ENCODE measurements around the gene AP2B1.

- TF ChIP-seq RAD21 (IDR thresholded peaks at IDR 0.05; ENCODE audit: low read depth) = no peak
- TF ChIP-seq CEBPB (IDR thresholded peaks at IDR 0.05) = no peak
- no peak for TF ChIP-seq TAF1 (IDR thresholded peaks at IDR 0.05; ENCODE audit: low read depth)
- TF ChIP-seq FOXM1 (IDR thresholded peaks at IDR 0.05; ENCODE audit: borderline replicate concordance, low read depth) = no peak
- no peak for TF ChIP-seq YY1 (IDR thresholded peaks at IDR 0.05; ENCODE audit: low read depth)
- TF ChIP-seq NFIC (IDR thresholded peaks at IDR 0.05) = no peak
- no peak for TF ChIP-seq MAX (IDR thresholded peaks at IDR 0.05)
- no peak for TF ChIP-seq CREB1 (IDR thresholded peaks at IDR 0.05; ENCODE audit: low read depth)
- no peak for TF ChIP-seq EP300 (IDR thresholded peaks at IDR 0.05; ENCODE audit: borderline replicate concordance)
- TF ChIP-seq REST (IDR thresholded peaks at IDR 0.05; ENCODE audit: low read depth) = no peak
- TF ChIP-seq ZBTB7A (IDR thresholded peaks at IDR 0.05; ENCODE audit: low read depth) = no peak
- TF ChIP-seq TEAD4 (IDR thresholded peaks at IDR 0.05) = no peak
- no peak for TF ChIP-seq EGR1 (IDR thresholded peaks at IDR 0.05)
- no peak for TF ChIP-seq TCF12 (IDR thresholded peaks at IDR 0.05; ENCODE audit: low read depth)
Measured at GRCh38 chr17:35695613-35696012, 108.5 kb downstream of the AP2B1 start.

All from Ishikawa (cell line).